Ovary (tissue), 3 donors: ENCODE measurements around the gene LCN10.
"Not testable (repeated sequence)": the region's sequence is repeated elsewhere in the genome, so short reads cannot be mapped to it uniquely, and the experiment has no call there.

Experiments
- CTCF ChIP-seq, 3 donors: fragments of 450-650 bp in 2 of 3; fragments of 200-600 bp in 1 of 3; IDR thresholded peaks; one replicate each; pipeline versions ENCODE4 v1.5.1 to v1.8.0; 2016 to 2022; ENCODE audit warnings: antibody characterized with exemption in 3 of 3, mild to moderate bottlenecking in 1 of 3
- EP300 ChIP-seq: sonication (generic); formaldehyde crosslinking; IDR thresholded peaks from one replicate; pipeline ENCODE4 v1.6.1; 2017; ENCODE audit warnings: antibody characterized with exemption
- POLR2A ChIP-seq: fragments of 450-650 bp; IDR thresholded peaks from one replicate; pipeline ENCODE4 v1.6.1; 2017; ENCODE audit warnings: antibody characterized with exemption, mild to moderate bottlenecking, moderate library complexity
- donor health status: DM: no; HTN: no; CAD: no.

GRCh38 chr9:136788644-136789522 lies 46.1 kb upstream of the LCN10 start:
- TF ChIP-seq CTCF (IDR thresholded peaks at IDR 0.05); EP300; POLR2A: not testable (repeated sequence)
